ENCODE data around the gene SWSAP1. TPM values are rescaled to one million over a fixed set of nuclear protein-coding genes. Genes with fewer than 3 reads are reported as not detected.

SWSAP1 gene, protein sequence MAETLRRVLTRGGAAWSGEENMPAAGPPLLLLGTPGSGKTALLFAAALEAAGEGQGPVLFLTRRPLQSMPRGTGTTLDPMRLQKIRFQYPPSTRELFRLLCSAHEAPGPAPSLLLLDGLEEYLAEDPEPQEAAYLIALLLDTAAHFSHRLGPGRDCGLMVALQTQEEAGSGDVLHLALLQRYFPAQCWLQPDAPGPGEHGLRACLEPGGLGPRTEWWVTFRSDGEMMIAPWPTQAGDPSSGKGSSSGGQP
- 1.8 and 2.7 TPM in 2 replicates for total RNA-seq

GRCh38 chr19:11374433-11375142 lies at the start of gene SWSAP1:
Gene SWSAP1 (plus strand): TSS chr19:11374666. CDS start chr19:11374681, 15 bp downstream.

DNA sequence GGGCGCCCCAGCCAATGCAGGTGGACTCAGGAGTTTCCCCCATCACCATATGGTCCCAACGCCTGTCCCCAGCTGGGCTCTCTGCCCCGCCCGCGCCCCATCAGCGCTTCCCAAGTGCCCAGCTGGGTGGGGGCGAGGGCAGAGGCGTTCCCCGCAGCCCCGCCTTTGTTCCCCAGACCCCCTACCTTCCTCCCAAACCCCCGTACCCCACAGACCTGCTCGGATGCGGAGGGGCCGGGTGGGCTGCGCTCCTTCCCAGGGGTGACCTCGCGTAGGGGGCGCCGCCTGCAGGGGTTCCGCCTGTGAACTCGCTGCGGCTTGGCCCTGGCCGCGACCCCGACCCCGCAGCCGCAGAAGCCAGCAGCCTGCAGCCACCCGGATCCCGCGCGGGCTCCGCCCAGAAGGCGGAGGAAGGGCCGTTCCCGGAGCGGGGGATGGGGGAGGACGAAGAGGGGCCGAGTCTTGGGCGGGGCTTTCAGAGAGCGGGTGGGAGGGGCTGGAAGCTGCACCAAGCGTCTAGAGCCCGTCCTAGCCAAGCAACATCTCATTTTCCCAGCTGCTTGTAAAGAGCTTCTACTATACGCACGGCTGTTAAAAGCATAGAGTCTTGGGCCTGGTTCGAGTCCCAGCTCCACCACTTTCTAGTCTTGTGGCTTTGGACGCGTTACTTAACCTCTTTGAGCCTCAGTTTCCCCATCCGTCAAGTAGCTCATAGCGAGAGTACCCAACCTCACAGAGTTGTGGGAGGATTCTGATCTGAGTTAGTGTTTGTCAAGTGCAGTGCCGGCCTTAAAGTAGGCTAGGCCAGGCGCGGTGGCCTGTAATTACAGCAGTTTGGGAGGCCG lies 35.0 kb upstream of the SWSAP1 start, which contains the start of gene RAB3D:
Gene RAB3D (minus strand): TSS at position 404 of the 845 bp plus-strand sequence. CDS start 2,258 bp downstream, outside the sequence.

GRCh38 chr19:11346104-11346940 lies 28.1 kb upstream of the SWSAP1 start, which contains the start of the genes CCDC159 and TMEM205:
Gene CCDC159 (plus strand): TSS chr19:11346519. CDS start chr19:11346607, 88 bp downstream.
Gene TMEM205 (minus strand): TSS chr19:11346268. CDS start chr19:11345619, 649 bp downstream.

GRCh38 chr19:11355160-11356073 lies 19.0 kb upstream of the SWSAP1 start, which contains the start of gene PLPPR2:
Gene PLPPR2 (plus strand): TSS chr19:11355432. CDS start chr19:11357674, 2,242 bp downstream.

DNA sequence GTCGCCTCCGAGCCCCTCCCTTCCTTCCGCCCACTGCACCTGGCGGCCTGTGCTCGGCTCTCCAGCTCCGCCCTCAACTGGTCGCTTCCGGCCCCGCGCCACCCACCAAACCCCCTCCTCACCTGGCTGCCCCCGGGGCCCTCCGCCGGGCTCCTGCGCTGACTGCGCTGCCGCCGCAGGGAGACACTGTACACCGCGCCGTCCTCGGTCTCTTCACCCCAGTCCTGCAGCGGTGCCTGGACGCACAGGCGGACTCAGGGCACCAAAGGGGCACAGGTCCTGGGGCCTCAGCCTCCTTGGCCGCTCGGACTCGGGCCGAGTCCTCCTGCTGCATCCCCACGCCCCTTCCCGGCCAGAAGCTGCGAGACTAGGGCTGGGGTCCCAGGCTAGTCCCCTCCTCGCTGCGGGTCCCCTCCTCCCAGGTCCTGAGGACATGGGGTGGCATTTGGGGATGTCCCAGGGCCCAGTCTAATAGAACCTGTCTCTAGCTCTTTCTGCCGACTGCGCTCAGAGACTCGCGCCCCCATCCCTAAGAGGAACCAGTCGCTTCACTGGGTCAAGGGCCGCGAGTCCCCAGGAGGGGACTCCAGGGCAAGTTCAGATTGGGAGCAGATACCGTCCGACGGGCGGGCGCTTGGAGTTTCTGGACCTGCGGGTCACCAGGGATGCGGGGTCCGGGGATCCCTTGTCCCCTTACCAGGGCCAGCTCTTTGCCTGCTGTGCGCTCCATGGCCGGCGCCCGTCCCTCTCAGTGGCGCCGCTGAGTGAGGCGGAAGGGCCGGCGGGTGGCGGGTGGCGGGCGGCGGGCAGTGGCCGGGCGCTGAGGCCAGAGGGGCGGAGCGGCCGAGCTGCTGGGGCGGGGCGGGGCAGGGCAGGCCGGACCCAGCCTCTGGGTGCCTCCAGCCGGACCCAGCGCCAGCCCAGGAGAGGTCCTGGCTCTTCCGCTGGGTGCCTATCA lies 44.4 kb downstream of the SWSAP1 start, which contains the start of gene RGL3:
Gene RGL3 (minus strand): TSS at position 766 of the 958 bp plus-strand sequence. CDS start 36 bp downstream, at position 730.

Small RNA genes within 50 kb of the gene (small RNA-seq; reads per million reads assigned to genes)
- gene RF00019 = not detected

Other genes with a start within 250 kb of the SWSAP1 start
- gene SPC24, start 218.9 kb upstream of the SWSAP1 start, total RNA-seq = 8.2 and 31.9 TPM in 2 replicates
- 173 and 210 TPM in 2 replicates for gene KANK2, start 177.1 kb upstream of the SWSAP1 start, total RNA-seq
- gene ANGPTL8, start 135.0 kb upstream of the SWSAP1 start, total RNA-seq = 0.33 TPM in 1 of 2 replicates, not detected in the other
- gene DOCK6, start 112.1 kb upstream of the SWSAP1 start, total RNA-seq = 29.5 and 34.2 TPM in 2 replicates
- not detected in 2 replicates for gene TSPAN16, start 78.5 kb upstream of the SWSAP1 start, total RNA-seq
- 29.8 and 39.9 TPM in 2 replicates for gene RAB3D, start 35.0 kb upstream of the SWSAP1 start, total RNA-seq
- 82.8 and 118 TPM in 2 replicates for gene TMEM205, start 28.4 kb upstream of the SWSAP1 start, total RNA-seq
- 14.9 and 15.3 TPM in 2 replicates for gene CCDC159, start 28.1 kb upstream of the SWSAP1 start, total RNA-seq
- 14.1 and 15.9 TPM in 2 replicates for gene PLPPR2, start 19.2 kb upstream of the SWSAP1 start, total RNA-seq
- gene EPOR, start 9.6 kb downstream of the SWSAP1 start, total RNA-seq = 1.6 and 2.4 TPM in 2 replicates
- gene RGL3, start 44.6 kb downstream of the SWSAP1 start, total RNA-seq = 2.4 TPM in 1 of 2 replicates, not detected in the other
- gene ODAD3, start 60.5 kb downstream of the SWSAP1 start, total RNA-seq = under 0.01 TPM in 1 of 2 replicates, not detected in the other
- 124 and 132 TPM in 2 replicates for gene PRKCSH, start 61.0 kb downstream of the SWSAP1 start, total RNA-seq
- not detected in 2 replicates for gene ELAVL3, start 106.4 kb downstream of the SWSAP1 start, total RNA-seq
- 6.7 and 8.0 TPM in 2 replicates for gene ZNF653, start 131.2 kb downstream of the SWSAP1 start, total RNA-seq
- gene ECSIT, start 154.5 kb downstream of the SWSAP1 start, total RNA-seq = 52.6 and 78.1 TPM in 2 replicates
- 4.7 and 10.7 TPM in 2 replicates for gene CNN1, start 164.2 kb downstream of the SWSAP1 start, total RNA-seq
- gene ELOF1, start 184.6 kb downstream of the SWSAP1 start, total RNA-seq = 14.9 and 36.8 TPM in 2 replicates
- gene ACP5, start 203.0 kb downstream of the SWSAP1 start, total RNA-seq = 0.79 and 2.1 TPM in 2 replicates
- 20.5 and 23.9 TPM in 2 replicates for gene ZNF627, start 222.8 kb downstream of the SWSAP1 start, total RNA-seq

Measured in placental epithelial cell (primary cell).